ENCODE data around the gene CDC42EP3.

The CDC42EP3 gene

GRCh38 chr2:37683921-37684780 lies 12.7 kb upstream of the CDC42EP3 start:
- DNase-seq (ENCODE audit: low spot score) = peak; percentile 68

DNA sequence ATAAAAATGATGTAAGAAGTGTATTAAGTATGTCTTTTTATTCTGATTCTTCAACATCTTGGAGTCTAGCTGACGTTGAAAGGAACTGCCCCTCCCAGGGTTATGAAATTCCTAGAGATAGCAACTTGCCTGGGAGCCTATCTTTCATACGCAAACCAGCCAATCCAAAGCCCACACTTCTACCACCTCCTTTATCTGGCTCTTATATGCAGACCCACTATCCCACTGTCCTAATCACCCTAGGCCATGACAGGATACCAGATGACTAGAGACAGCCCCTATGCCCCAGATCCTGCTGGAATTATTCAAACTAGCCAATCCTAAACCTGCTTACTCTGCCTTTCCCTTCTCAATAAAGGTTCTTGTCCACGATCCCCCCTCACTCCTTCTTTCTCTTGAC lies 11.8 kb upstream of the CDC42EP3 start:
- DNase-seq (ENCODE audit: low spot score) = no peak

DNA sequence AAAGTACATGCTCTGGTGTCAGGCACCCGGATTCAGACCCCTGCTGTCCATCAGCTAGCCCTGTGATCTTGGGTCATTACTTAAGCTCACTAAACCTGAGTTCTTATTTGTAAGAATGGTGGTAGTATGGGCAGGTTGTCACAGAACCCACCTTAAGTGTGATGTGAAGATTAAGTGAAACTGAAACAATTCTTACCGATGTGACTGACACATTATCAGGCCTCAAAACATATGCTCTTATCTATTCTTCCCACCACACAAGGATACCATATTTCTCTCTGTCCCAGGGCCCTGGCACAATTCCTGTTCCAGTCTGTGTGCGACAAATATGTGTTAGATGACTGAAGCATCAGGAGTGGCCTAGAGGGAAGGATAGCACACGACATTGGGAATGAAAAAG lies 11.0 kb upstream of the CDC42EP3 start:
- no peak for DNase-seq (ENCODE audit: low spot score)

- no peak for DNase-seq (ENCODE audit: low spot score)
Observed at GRCh38 chr2:37681587-37681986, 10.1 kb upstream of the CDC42EP3 start.

DNA sequence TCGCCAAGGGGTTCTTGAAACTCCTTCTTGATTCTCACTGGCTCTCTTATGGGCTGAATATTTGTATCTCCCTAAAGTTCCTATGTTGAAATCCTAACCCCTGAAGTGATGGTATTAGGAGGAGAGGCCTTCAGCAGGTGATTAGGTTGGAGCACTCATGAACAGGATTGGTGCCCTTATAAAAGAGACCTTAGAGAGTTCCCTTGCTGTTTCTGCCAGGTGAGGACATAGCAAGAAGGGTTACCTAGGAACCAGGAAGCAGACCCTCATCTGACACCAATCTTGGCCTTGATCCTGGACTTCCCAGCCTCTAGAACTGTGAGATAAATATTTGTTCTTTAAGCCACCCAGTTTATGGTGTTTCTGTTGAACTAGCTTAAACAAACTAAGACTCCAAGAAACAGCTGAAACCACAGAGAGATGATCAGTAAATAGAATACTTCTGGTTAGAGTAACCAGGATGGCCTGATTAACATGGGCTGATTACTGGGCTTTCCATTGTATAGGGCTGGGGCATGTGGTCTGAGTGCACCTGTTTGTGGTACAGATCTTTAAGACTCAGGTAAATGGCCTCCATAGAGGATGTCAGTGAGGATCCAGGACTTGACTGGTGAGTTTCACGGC lies 7.7 kb upstream of the CDC42EP3 start:
- DNase-seq (ENCODE audit: low spot score) = no peak

- DNase-seq (ENCODE audit: low spot score) = no peak
Observed at GRCh38 chr2:37676274-37676673, 4.8 kb upstream of the CDC42EP3 start.

DNA sequence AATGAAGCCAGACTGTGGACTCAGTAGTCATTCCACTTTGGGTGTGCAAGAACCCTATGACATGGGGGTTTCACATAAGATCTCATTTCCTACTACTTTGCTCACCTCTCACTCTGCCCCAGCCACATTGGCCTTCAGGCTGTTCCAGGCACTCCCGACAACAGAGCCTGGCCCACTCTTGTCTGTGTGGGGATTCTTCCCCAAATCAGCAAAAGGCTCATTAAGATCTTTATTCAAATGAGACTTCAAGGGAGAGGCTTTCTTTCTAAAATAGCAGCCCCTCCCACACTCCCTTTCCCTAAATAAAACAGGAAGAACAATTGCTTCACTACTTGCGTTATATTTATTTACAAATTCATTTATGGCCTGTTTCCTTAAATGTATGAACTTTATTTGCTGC lies 3.5 kb upstream of the CDC42EP3 start:
- no peak for DNase-seq (ENCODE audit: low spot score)

DNA sequence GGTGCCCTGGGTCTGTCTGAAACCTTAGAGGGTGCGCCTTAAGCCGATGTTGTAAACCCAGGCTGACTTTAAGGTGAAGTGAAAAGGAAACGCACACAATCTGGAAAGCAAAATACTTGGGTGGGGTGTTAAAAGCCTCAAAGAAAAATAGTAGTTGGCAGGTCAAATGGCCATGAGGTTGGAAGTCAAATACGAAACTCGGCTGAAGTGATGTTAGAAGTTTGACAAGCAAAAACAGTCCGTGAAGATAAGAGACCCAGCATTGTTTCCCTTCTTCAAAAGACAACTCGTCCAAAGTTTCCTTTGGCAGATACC lies 1.4 kb upstream of the CDC42EP3 start:
- DNase-seq (ENCODE audit: low spot score) = no peak

DNA sequence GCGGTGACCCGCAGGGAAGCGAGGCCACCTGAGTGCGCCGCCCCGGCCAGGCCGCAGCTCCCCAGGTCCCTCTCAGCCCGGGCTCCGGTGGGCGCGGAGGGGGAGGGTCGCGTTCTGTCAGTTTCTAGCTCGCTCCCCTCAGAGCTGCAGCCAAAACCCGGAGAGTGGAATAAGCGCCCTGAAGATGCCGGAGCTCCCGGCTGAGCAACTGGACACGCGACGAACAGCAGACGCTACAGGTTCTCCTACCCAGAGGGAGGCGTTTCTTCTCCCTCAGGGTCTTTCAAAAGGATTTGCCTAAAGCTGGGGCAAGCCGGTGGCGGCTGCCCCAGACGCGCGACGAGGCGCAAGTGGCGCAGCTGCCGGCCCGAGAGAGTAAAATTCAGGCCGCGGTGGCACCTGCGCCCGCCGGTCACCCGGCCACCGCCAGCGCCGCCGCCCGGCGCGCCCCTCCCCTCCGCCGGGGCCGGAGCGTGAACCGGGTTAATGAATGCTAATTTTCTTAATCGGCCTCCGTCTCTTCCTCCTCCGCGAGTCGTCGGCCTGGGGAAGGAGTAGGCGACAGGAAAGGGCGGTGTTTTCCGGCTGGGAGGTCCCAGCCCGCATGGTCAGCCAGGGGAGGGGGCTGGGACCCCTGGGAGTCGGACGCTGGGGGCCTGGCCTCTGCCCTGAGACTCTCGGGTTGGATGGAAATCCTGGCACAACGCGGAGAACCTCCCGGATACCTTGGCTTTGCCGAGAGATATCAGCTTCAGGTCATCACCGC lies 845 bp upstream of the CDC42EP3 start:
- DNase-seq (ENCODE audit: low spot score) = peak; percentile 44

GRCh38 chr2:37671816-37672103 lies 318 bp upstream of the CDC42EP3 start:
- DNase-seq (ENCODE audit: low spot score) = no peak

GRCh38 chr2:37670378-37671008 lies 949 bp downstream of the CDC42EP3 start:
- DNase-seq (ENCODE audit: low spot score) = no peak

DNA sequence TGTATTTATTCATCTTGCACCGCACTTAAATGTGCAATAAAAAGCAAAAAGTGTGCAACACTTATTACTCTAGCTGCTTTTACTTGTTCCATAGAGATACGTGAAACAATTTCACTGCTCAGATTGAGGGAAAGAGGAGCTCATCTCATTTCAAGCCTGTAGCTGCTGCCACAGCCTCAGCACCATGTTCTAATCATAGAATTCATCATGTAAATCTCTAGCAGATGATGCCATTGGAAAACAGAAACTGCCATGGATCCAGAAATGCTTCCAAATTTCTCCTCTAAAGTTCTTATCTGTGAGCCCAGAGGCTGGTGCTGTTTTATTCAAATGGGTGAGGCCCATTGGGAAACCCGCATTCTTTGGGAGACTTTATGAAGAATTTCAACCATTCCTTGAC lies 2.0 kb downstream of the CDC42EP3 start:
- no peak for DNase-seq (ENCODE audit: low spot score)

DNA sequence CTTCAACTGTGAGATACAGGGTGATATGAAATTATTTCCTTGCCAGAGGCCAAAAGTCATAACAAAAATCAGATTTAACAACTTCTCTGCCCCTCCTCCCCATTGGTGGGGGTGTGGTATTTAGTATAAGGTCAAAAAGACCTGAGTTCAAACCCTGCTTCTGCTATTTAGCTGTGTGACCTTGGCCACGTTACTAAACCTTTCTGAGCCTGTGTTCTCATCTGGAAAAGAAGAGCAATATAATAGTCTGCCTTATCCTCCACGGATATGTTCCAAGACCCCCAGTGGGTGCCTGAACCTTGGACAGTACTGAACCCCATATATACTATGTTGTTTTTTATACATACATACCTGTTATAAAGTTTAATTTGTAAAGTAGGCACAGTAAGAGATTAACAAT lies 3.7 kb downstream of the CDC42EP3 start:
- no peak for DNase-seq (ENCODE audit: low spot score)

DNA sequence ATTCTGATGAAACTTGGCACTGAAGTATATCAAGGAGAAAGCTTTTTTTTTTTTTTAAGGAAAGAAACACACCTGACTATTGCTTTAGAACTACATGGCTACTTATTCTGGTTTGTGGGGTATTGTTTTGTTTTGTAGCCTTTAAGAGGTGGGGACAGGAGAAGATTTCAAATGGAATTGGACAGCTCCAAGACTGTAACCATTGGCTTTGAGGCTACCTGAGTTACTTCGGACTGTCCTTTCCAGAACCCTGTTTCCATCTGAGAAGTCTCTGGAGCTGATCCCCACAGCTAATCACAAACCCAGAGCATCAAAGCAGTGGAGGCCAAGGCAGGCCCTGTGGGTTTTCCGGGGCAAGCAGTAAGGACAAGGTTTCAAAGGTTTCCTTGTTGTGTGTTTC lies 4.7 kb downstream of the CDC42EP3 start:
- no peak for DNase-seq (ENCODE audit: low spot score)

- DNase-seq (ENCODE audit: low spot score) = no peak
Observed at GRCh38 chr2:37665604-37666362, 5.7 kb downstream of the CDC42EP3 start.

GRCh38 chr2:37665043-37665442 lies 6.4 kb downstream of the CDC42EP3 start:
- DNase-seq (ENCODE audit: low spot score) = no peak

- no peak for DNase-seq (ENCODE audit: low spot score)
Observed at GRCh38 chr2:37664231-37664643, 7.2 kb downstream of the CDC42EP3 start.

- no peak for DNase-seq (ENCODE audit: low spot score)
Observed at GRCh38 chr2:37663390-37663789, 8.1 kb downstream of the CDC42EP3 start.

DNA sequence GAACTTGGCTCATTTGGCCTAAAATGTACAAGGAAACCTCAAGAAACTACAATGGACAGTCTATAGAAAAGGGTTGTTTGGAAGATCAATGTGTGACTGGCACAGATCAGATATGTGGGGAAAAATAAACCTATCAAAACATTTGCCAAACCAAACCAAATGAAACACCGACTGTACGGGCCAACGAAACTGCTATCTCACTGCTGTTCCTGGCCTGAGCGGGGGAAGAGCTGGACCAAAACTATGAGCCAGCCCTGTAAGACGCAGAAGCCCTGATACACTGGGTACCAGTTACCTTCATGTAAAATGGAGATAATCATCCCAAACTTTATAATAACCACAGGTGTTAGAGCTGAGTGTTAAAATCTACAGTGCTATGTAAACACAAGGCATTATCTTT lies 11.7 kb downstream of the CDC42EP3 start:
- DNase-seq (ENCODE audit: low spot score) = no peak

- no peak for DNase-seq (ENCODE audit: low spot score)
Observed at GRCh38 chr2:37658682-37659081, 12.8 kb downstream of the CDC42EP3 start.

- DNase-seq (ENCODE audit: low spot score) = no peak
Observed at GRCh38 chr2:37657471-37657870, 14.0 kb downstream of the CDC42EP3 start.

Measured in CD4-positive, alpha-beta T cell treated with Interleukin-6 at 100 ng/mL for 8 hours (primary cell).